Thymus (tissue), 11 donors: ENCODE data around the gene COL1A1. TPM values are rescaled to one million over a fixed set of nuclear protein-coding genes. Genes with fewer than 3 reads are reported as not detected.

Source experiments
- DNase-seq, 9 donors: peaks; one replicate each; pipeline ENCODE4 v3.0.0-alpha.2; 2013; ENCODE audit warnings: low spot score in 9 of 9, low read depth in 6 of 9, missing footprints in 1 of 9
- H3K27ac ChIP-seq, 2 donors: one replicate each; pipeline ENCODE4 v1.5.1; 2013; ENCODE audit warnings: control low read depth in 1 of 2, low read depth in 1 of 2, low read length in 1 of 2, mild to moderate bottlenecking in 1 of 2, moderate library complexity in 1 of 2
- H3K27me3 ChIP-seq, 2 donors: one replicate each; pipeline ENCODE4 v1.5.1; 2013; ENCODE audit warnings: low read length in 1 of 2; ENCODE audit not compliant: control insufficient read depth in 2 of 2, insufficient read depth in 1 of 2
- H3K36me3 ChIP-seq, 2 donors: one replicate each; pipeline ENCODE4 v1.5.1; 2013; ENCODE audit warnings: low read length in 1 of 2, mild to moderate bottlenecking in 1 of 2, moderate library complexity in 1 of 2; ENCODE audit not compliant: control insufficient read depth in 2 of 2, insufficient read depth in 2 of 2
- H3K4me1 ChIP-seq, 2 donors: one replicate each; pipeline ENCODE4 v1.5.1; 2013; ENCODE audit warnings: low read length in 2 of 2; ENCODE audit not compliant: control insufficient read depth in 2 of 2, insufficient read depth in 2 of 2
- H3K4me3 ChIP-seq, 2 donors: one replicate each; pipeline ENCODE4 v1.5.1; 2013; ENCODE audit warnings: low read length in 2 of 2, control low read depth in 1 of 2, mild to moderate bottlenecking in 1 of 2
- H3K9me3 ChIP-seq, 2 donors: one replicate each; pipeline ENCODE4 v1.5.1; 2013; ENCODE audit warnings: low read length in 1 of 2, mild to moderate bottlenecking in 1 of 2; ENCODE audit not compliant: control insufficient read depth in 2 of 2, insufficient read depth in 1 of 2
- WGBS: extraction: QIAGEN DNeasy Blood & Tissue Kit; methylation state at CpG from one replicate; pipeline ENCODE4 v1.1.7; 2013; 5-methylcytosine and 5-hydroxymethylcytosine counted together
- polyA plus RNA-seq: library from polyadenylated mRNA; stranded (reverse); fragments of 200-250 nt; gene quantifications from one replicate; pipeline ENCODE4 v1.2.3, GENCODE V29; 2013
- total RNA-seq: library from RNA; stranded (reverse); fragments of 120-200 nt; gene quantifications from one replicate; pipeline ENCODE4 v1.2.4, GENCODE V29; 2013
- donor health status: healthy.

Gene COL1A1
- total and polyA plus RNA-seq, 2 donors: 14.4 to 29.5 TPM

DNA sequence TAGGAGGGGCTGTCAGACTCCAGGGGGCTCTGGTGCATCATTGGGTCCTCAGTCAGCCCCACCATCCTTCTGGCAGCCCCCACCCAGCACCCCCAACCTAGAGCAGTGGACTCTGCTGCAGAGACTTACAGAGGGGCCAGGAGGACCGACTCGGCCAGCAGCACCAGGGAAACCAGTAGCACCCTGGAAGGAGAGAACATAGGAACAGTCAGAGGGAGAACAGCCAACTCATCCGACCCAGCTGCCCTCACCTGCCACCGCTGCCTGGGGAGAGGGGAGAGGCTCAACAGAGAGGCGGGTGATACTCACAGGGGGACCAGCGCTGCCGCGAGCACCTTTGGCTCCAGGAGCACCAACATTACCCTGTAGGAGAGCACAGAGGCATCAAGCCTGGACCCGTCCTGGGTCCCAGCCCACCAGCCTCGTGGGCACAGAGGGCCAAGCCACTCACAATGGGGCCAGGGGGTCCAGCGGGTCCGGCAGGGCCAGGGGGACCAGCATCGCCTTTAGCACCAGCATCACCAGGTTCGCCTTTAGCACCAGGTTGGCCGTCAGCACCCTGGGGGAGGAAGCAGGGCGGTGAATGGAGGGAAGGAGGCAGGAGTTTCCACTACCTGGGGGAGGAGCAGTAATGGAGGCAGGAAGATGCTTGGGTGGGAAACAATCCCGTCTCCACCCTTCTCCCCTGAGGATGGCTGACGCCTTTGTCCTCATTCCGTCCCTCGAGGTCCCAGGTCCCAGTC, 11.7 kb downstream of the COL1A1 start:
- Histone ChIP-seq H3K9me3 (no peaks in the 10 kb centered on the region), H3K27ac (no peak overlapping the region), H3K27me3 (peaks cover 0 to 7% of the 10 kb centered on the region in 2 donors), H3K4me3 (no peak overlapping the region), H3K4me1 (peaks cover 2 to 3% of the 10 kb centered on the region in 2 donors), H3K36me3 (no peaks in the 10 kb centered on the region)
- DNase-seq: no peak
- WGBS: 96% methylated on average over 20 of the region's 20 CpGs

DNA sequence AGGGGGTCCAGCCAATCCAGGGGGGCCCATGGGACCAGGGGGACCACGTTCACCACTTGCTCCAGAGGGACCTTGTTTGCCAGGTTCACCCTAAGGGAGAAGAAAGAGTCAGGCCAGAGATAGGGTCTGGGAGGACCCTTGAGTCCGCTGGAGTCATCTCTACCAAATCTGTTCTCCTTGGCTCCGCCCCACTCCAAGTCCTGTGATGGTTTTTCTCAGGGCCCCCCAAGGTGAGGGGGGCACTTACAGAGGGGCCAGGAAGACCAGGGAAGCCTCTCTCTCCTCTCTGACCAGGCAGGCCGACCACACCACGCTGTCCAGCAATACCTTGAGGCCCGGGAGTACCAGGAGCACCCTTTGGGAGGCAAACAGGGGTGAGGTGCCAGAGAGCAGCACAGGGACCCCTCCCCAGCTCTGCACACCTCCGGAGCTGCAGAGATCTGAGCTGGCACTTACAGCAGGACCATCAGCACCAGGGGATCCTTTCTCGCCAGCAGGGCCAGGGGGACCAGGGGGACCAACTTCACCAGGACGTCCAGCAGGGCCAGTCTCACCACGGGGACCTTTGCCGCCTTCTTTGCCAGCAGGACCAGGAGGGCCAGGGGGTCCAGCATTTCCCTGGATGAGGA, 12.4 kb downstream of the COL1A1 start:
- peaks cover 0 to 4% of the 10 kb centered on the region in 2 donors for H3K27me3 ChIP-seq
- no peaks in the 10 kb centered on the region for H3K9me3 ChIP-seq
- no peak for DNase-seq
- no peak overlapping the region for H3K27ac ChIP-seq
- WGBS: 93% methylated on average over 11 of the region's 11 CpGs
- H3K4me1 ChIP-seq: peaks cover 3 to 10% of the 10 kb centered on the region in 2 donors
- H3K36me3 ChIP-seq: no peaks in the 10 kb centered on the region
- no peak overlapping the region for H3K4me3 ChIP-seq

DNA sequence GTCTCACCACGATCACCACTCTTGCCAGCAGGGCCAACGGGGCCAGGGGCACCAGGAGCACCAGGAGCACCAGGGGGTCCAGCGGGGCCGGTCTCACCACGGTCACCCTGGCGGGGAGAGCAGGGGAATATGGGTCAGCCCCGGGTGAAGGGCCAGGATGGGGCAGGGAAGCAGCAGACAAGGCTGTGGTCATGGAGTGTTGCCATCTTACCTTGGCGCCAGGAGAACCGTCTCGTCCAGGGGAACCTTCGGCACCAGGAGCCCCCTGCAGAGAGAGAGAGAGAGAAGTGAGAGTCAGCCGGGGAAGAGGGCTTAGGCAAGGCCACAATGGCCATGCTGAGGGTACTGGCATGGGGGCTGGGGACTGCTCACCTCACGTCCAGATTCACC, 12.9 kb downstream of the COL1A1 start:
- peaks cover 3 to 15% of the 10 kb centered on the region in 2 donors for H3K4me1 ChIP-seq
- WGBS: 90% methylated on average over 13 of the region's 13 CpGs

DNA sequence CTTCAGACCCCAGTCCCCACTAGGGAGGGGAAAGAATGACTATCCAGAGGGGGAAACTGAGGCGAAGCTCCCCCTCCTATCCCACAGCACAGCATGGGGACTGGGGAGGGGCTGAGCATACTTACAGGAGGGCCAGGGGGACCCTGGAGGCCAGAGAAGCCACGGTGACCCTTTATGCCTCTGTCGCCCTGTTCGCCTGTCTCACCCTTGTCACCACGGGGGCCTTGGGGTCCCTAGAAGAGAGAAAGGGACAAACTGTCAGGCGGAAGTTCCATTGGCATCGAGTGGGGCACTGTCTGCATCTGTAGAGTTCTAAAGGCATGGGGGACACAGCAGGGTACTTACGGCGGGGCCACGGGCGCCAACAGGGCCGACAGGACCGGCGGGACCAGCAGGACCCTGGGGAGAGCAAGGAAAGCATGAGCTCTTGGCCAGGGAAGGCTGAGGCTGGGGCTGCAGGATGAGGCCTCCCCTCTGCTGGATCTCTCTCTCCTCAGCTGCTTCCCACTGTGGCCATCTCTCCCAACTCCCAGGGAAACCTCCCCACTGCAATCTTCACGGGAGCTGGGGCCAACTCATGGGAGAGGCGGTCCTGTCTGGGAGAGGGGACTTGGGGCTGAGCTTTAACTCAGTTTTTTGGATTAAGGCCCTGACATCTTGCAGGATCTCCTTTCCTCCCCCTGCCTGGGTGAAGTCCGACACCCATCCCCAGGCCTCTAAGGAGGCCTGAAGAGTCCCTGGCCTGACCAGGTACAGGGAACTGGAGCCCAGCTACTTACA, 13.5 kb downstream of the COL1A1 start:
- Histone ChIP-seq H3K27ac (no peak overlapping the region), H3K4me1 (peaks cover 3 to 19% of the 10 kb centered on the region in 2 donors), H3K27me3 (peaks cover 0 to 4% of the 10 kb centered on the region in 2 donors), H3K4me3 (no peak overlapping the region), H3K9me3 (no peaks in the 10 kb centered on the region), H3K36me3 (no peaks in the 10 kb centered on the region)
- WGBS: 98% methylated on average over 17 of the region's 17 CpGs
- no peak for DNase-seq

More for the DNA sequence above, 12.9 kb downstream of the COL1A1 start:
- Histone ChIP-seq H3K4me3 (no peak overlapping the region), H3K9me3 (no peaks in the 10 kb centered on the region), H3K27ac (no peak overlapping the region), H3K36me3 (no peaks in the 10 kb centered on the region), H3K27me3 (peaks cover 0 to 4% of the 10 kb centered on the region in 2 donors)
- DNase-seq: no peak

DNA sequence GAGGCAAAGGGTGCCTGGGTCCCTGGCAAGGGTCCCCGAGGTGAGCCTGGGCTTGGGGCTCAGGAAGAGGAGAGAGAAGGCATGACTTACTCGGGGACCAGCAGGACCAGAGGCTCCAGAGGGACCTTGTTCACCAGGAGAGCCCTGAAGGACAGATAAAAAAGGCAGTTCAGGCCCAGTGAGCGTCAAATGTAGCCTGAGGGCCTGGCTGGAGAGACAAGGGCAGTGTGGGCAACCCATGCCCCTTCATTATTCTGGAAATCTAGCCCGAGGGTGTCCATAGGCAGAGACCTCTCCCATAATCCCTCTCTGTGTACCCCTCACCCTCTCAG, 14.1 kb downstream of the COL1A1 start:
- Histone ChIP-seq H3K4me3 (no peak overlapping the region), H3K36me3 (no peaks in the 10 kb centered on the region), H3K27me3 (peaks cover 0 to 2% of the 10 kb centered on the region in 2 donors), H3K4me1 (peaks cover 3 to 19% of the 10 kb centered on the region in 2 donors), H3K9me3 (no peaks in the 10 kb centered on the region), H3K27ac (no peak overlapping the region)
- WGBS: 94% methylated on average over 4 of the region's 4 CpGs
- DNase-seq: no peak

DNA sequence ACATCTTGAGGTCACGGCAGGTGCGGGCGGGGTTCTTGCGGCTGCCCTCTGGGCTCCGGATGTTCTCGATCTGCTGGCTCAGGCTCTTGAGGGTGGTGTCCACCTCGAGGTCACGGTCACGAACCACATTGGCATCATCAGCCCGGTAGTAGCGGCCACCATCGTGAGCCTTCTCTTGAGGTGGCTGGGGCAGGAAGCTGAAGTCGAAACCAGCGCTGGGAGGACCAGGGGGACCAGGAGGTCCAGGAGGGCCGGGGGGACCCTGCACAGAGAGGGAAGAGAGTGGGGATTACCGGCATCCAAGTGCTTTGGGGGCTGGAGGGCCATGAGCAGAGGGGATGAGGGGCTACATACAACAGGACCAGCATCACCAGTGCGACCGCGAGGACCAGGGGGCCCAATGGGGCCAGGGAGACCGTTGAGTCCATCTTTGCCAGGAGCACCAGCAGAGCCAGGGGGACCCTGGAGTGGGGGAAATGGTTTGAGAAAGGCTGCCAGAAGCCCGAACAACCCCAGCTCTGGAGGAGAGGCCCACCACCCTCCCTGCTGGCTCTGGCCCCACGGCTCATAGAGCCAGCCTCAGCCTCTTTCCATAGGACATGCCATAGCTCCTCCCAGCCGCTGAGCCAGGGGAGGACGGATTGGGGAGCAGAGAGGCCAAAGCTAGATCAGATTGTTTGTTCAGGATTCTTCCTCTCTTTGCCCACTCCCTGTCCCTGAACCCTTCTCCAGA, 14.6 kb downstream of the COL1A1 start:
- DNase-seq: no peak
- Histone ChIP-seq H3K36me3 (no peaks in the 10 kb centered on the region), H3K4me3 (no peak overlapping the region), H3K27me3 (peaks cover 0 to 2% of the 10 kb centered on the region in 2 donors), H3K27ac (no peak overlapping the region), H3K4me1 (peaks cover 3 to 21% of the 10 kb centered on the region in 2 donors), H3K9me3 (no peaks in the 10 kb centered on the region)
- WGBS: 96% methylated on average over 24 of the region's 24 CpGs

DNA sequence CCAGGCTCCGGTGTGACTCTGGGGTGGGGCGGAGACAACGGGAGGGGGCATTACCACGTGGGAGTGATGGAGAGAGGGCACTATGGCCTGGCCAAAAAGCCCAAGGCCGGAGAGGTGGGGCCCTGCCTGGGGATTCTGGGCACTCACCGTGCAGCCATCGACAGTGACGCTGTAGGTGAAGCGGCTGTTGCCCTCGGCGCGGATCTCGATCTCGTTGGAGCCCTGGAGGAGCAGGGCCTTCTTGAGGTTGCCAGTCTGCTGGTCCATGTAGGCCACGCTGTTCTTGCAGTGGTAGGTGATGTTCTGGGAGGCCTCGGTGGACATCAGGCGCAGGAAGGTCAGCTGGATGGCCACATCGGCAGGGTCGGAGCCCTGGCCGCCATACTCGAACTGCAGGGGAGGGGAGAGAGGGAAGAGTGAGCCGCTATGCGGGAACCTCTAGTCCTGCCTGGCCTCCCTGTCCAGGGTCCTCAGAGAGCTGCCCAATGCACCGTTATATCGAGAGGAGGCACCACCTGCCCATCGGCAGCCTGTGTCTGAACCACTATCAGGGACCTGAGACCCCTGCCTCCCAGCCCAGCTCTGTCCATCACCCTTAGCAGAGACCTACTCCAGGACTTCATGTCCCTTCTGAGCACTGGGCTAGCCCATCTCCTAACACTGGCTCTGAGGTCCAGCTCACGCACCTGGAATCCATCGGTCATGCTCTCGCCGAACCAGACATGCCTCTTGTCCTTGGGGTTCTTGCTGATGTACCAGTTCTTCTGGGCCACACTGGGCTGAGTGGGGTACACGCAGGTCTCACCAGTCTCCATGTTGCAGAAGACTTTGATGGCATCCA, 15.6 kb downstream of the COL1A1 start:
- no peaks in the 10 kb centered on the region for H3K9me3 ChIP-seq
- WGBS: 94% methylated on average over 31 of the region's 31 CpGs
- DNase-seq: no peak
- no peak overlapping the region for H3K27ac ChIP-seq
- H3K4me3 ChIP-seq: no peak overlapping the region
- H3K27me3 ChIP-seq: no peaks in the 10 kb centered on the region
- no peaks in the 10 kb centered on the region for H3K36me3 ChIP-seq
- H3K4me1 ChIP-seq: peaks cover 3 to 25% of the 10 kb centered on the region in 2 donors

DNA sequence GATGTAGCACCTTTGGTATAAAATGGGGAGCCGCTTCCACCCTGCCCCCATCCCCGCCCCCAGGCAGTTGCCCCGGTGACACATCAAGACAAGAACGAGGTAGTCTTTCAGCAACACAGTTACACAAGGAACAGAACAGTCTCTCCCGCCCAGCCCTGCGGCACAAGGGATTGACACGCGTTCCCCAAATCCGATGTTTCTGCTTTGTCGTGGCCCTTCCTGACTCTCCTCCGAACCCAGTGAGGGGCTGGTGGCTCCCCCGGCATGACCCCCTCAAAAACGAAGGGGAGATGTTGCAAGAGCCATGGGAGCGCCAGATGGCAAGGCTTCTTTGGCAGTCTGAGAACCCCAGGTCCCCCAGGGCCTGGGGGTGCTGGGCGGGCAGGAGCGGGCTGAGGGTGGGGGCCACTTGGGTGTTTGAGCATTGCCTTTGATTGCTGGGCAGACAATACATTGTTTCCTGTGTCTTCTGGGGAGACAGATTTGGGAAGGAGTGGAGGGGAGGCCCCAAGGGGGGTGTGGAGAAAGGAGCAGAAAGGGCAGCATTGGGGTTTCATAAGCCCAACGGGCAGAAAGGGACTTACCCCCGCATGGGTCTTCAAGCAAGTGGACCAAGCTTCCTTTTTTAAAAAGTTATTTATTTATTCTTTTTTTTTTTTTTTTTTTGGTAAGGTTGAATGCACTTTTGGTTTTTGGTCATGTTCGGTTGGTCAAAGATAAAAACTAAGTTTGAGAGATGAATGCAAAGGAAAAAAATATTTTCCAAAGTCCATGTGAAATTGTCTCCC, 16.6 kb downstream of the COL1A1 start:
- H3K27me3 ChIP-seq: no peaks in the 10 kb centered on the region
- H3K4me1 ChIP-seq: peaks cover 3 to 25% of the 10 kb centered on the region in 2 donors
- no peak overlapping the region for H3K4me3 ChIP-seq
- no peaks in the 10 kb centered on the region for H3K36me3 ChIP-seq
- 82% methylated on average over 19 of the region's 19 CpGs for WGBS
- H3K27ac ChIP-seq: no peak overlapping the region
- H3K9me3 ChIP-seq: no peaks in the 10 kb centered on the region
- no peak for DNase-seq
